Mesenchymal stem cell (in vitro differentiated cells and primary cell): ENCODE data around the gene FBXO31.

Source experiments
- DNase-seq: peaks from one replicate; pipeline ENCODE4 v3.0.0-alpha.2; 2013
- H2AFZ ChIP-seq: one replicate; pipeline ENCODE4 v1.6.1; 2013; ENCODE audit warnings: low read depth, mild to moderate bottlenecking, control low read depth, inconsistent platforms, low read length, moderate library complexity
- H2AK5ac ChIP-seq: 2 replicates; pipeline ENCODE4 v1.6.1; 2013; ENCODE audit warnings: low read length, moderate library complexity, mild to moderate bottlenecking, inconsistent platforms; ENCODE audit not compliant: severe bottlenecking
- H2BK120ac ChIP-seq: one replicate; pipeline ENCODE4 v1.6.1; 2013; ENCODE audit warnings: low read depth, mild to moderate bottlenecking, inconsistent platforms, low read length, moderate library complexity
- H2BK12ac ChIP-seq, 2 experiments: one replicate each; pipeline ENCODE4 v1.6.1; 2013; ENCODE audit warnings: inconsistent platforms in 2 of 2, low read length in 2 of 2, mild to moderate bottlenecking in 2 of 2, moderate library complexity in 2 of 2, control low read depth in 1 of 2
- H2BK15ac ChIP-seq: one replicate; pipeline ENCODE4 v1.6.1; 2013; ENCODE audit warnings: mild to moderate bottlenecking, low read depth, inconsistent platforms; ENCODE audit not compliant: poor library complexity, severe bottlenecking
- H2BK5ac ChIP-seq: 2 replicates; pipeline ENCODE4 v1.6.1; 2013; ENCODE audit warnings: low read depth, mild to moderate bottlenecking, low read length, control low read depth, inconsistent platforms; ENCODE audit not compliant: poor library complexity, severe bottlenecking
- H3K14ac ChIP-seq, 2 experiments: one replicate each; pipeline ENCODE4 v1.6.1; 2013; ENCODE audit warnings: inconsistent platforms in 2 of 2, low read length in 2 of 2, control low read depth in 1 of 2, mild to moderate bottlenecking in 1 of 2, moderate library complexity in 1 of 2
- H3K18ac ChIP-seq, 2 experiments: one replicate each; pipeline ENCODE4 v1.6.1; 2013; ENCODE audit warnings: inconsistent platforms in 2 of 2, low read length in 2 of 2, control low read depth in 1 of 2, low read depth in 1 of 2, mild to moderate bottlenecking in 1 of 2
- H3K23ac ChIP-seq, 2 experiments: one replicate each; pipeline ENCODE4 v1.6.1; 2013; ENCODE audit warnings: inconsistent platforms in 2 of 2, low read length in 2 of 2, mild to moderate bottlenecking in 2 of 2, moderate library complexity in 2 of 2, control low read depth in 1 of 2
- H3K27ac ChIP-seq: 2 replicates; pipeline ENCODE4 v1.5.1; 2013; ENCODE audit warnings: mild to moderate bottlenecking, moderate library complexity, low read length, control low read depth, inconsistent platforms; ENCODE audit not compliant: poor library complexity, severe bottlenecking
- H3K27me3 ChIP-seq, 2 experiments: 2 replicates each; pipeline versions ENCODE4 v1.6.1 to v1.7.0; 2013; ENCODE audit warnings: low read length in 2 of 2, mild to moderate bottlenecking in 2 of 2, moderate library complexity in 2 of 2, control low read depth in 1 of 2, inconsistent platforms in 1 of 2; ENCODE audit not compliant: control insufficient read depth in 1 of 2, insufficient read depth in 1 of 2
- H3K36me3 ChIP-seq, 2 experiments: 2 replicates each; pipeline versions ENCODE4 v1.6.1 to v1.7.0; 2013; ENCODE audit warnings: low read length in 2 of 2, control low read depth in 1 of 2, inconsistent platforms in 1 of 2, low read depth in 1 of 2, mild to moderate bottlenecking in 1 of 2; ENCODE audit not compliant: insufficient read depth in 2 of 2, control insufficient read depth in 1 of 2
- H3K4ac ChIP-seq, 2 experiments: one replicate each; pipeline ENCODE4 v1.6.1; 2013; ENCODE audit warnings: inconsistent platforms in 2 of 2, low read length in 2 of 2, mild to moderate bottlenecking in 2 of 2, moderate library complexity in 2 of 2, control low read depth in 1 of 2, low read depth in 1 of 2
- H3K4me1 ChIP-seq: 2 replicates; pipeline ENCODE4 v1.6.1; 2013; ENCODE audit warnings: low read depth, low read length, control low read depth; ENCODE audit not compliant: control insufficient read depth, insufficient read depth
- H3K4me2 ChIP-seq: 2 replicates; pipeline ENCODE4 v1.6.1; 2013; ENCODE audit warnings: low read length, mild to moderate bottlenecking, inconsistent platforms; ENCODE audit not compliant: poor library complexity, severe bottlenecking
- H3K4me3 ChIP-seq, 2 experiments: 2 replicates each; pipeline versions ENCODE4 v1.5.1 to v1.7.0; 2013; ENCODE audit warnings: low read length in 2 of 2, mild to moderate bottlenecking in 2 of 2, control low read depth in 1 of 2, low read depth in 1 of 2; ENCODE audit not compliant: insufficient read depth in 1 of 2
- H3K79me1 ChIP-seq: replicated peaks from 2 replicates; pipeline ENCODE4 v1.6.1; 2013; ENCODE audit warnings: mild to moderate bottlenecking, control low read depth, low read length, inconsistent platforms; ENCODE audit not compliant: poor library complexity, severe bottlenecking
- H3K9ac ChIP-seq: 2 replicates; pipeline ENCODE4 v1.7.0; 2013; ENCODE audit warnings: mild to moderate bottlenecking, low read length, moderate library complexity
- H3K9me3 ChIP-seq: 2 replicates; pipeline ENCODE4 v1.7.0; 2013; ENCODE audit warnings: mild to moderate bottlenecking, low read length; ENCODE audit not compliant: control insufficient read depth
- H4K8ac ChIP-seq: one replicate; pipeline ENCODE4 v1.6.1; 2013; ENCODE audit warnings: inconsistent platforms, mild to moderate bottlenecking, low read length, moderate library complexity
- H4K91ac ChIP-seq: one replicate; pipeline ENCODE4 v1.6.1; 2013; ENCODE audit warnings: mild to moderate bottlenecking, low read length, inconsistent platforms
- WGBS: methylation state at CpG from one replicate; pipeline ENCODE4 v1.1.7; 2013; ENCODE audit warnings: mixed read lengths; 5-methylcytosine and 5-hydroxymethylcytosine counted together

Gene FBXO31

GRCh38 chr16:87337262-87337771 is 46.3 kb downstream of the FBXO31 start:
- no peak overlapping the region for H4K8ac ChIP-seq

GRCh38 chr16:87336434-87337240 is 46.9 kb downstream of the FBXO31 start:
- Histone ChIP-seq H3K4me1 (peaks cover 6% of the 10 kb centered on the region), H3K27ac (no peak overlapping the region), H3K79me1 (peaks cover 42% of the 10 kb centered on the region), H2BK120ac (no peak overlapping the region), H3K18ac (no peak overlapping the region), H3K14ac (no peak overlapping the region), H2BK12ac (no peak overlapping the region), H2AFZ (no peak overlapping the region), H3K4ac (no peak overlapping the region), H3K9me3 (no peaks in the 10 kb centered on the region), H3K4me3 (no peak overlapping the region), H4K91ac (no peak overlapping the region), H3K4me2 (no peak overlapping the region), H3K23ac (no peak overlapping the region), H2BK5ac (no peak overlapping the region), H3K9ac (no peak overlapping the region), H2BK15ac (no peak overlapping the region), H3K36me3 (peaks cover 58 to 91% of the 10 kb centered on the region in 2 experiments), H3K27me3 (no peaks in the 10 kb centered on the region), H2AK5ac (no peak overlapping the region), H4K8ac (no peak overlapping the region)
- WGBS = 96% methylated on average over 19 of the region's 19 CpGs
- DNase-seq = no peak

More at GRCh38 chr16:87337262-87337771, 46.3 kb downstream of the FBXO31 start:
- no peak overlapping the region for H3K27ac ChIP-seq
- no peaks in the 10 kb centered on the region for H3K27me3 ChIP-seq
- no peak overlapping the region for H3K14ac ChIP-seq
- H3K4ac ChIP-seq = no peak overlapping the region
- no peak overlapping the region for H2BK120ac ChIP-seq
- H3K23ac ChIP-seq = no peak overlapping the region
- no peak overlapping the region for H2BK15ac ChIP-seq
- H2BK12ac ChIP-seq = no peak overlapping the region
- no peak overlapping the region for H3K4me3 ChIP-seq
- peaks cover 42% of the 10 kb centered on the region for H3K79me1 ChIP-seq
- H2BK5ac ChIP-seq = no peak overlapping the region
- H3K4me1 ChIP-seq = peaks cover 5% of the 10 kb centered on the region
- no peak overlapping the region for H3K9ac ChIP-seq
- peaks cover 64 to 91% of the 10 kb centered on the region in 2 experiments for H3K36me3 ChIP-seq
- H2AFZ ChIP-seq = no peak overlapping the region
- H4K91ac ChIP-seq = no peak overlapping the region
- no peak overlapping the region for H3K4me2 ChIP-seq
- H3K18ac ChIP-seq = no peak overlapping the region
- no peak for DNase-seq
- no peak overlapping the region for H2AK5ac ChIP-seq
- WGBS = 97% methylated on average over 14 of the region's 16 CpGs
- H3K9me3 ChIP-seq = no peaks in the 10 kb centered on the region

- Histone ChIP-seq H3K9me3 (no peaks in the 10 kb centered on the region), H3K4me2 (no peak overlapping the region), H4K8ac (no peak overlapping the region), H3K4me1 (peaks cover 6% of the 10 kb centered on the region), H3K4me3 (no peak overlapping the region), H3K14ac (no peak overlapping the region), H2BK120ac (no peak overlapping the region), H3K27ac (no peak overlapping the region), H3K4ac (no peak overlapping the region), H3K9ac (no peak overlapping the region), H2BK5ac (no peak overlapping the region), H3K18ac (no peak overlapping the region), H2AFZ (no peak overlapping the region), H2BK12ac (no peak overlapping the region), H3K36me3 (peaks cover 66 to 91% of the 10 kb centered on the region in 2 experiments), H3K79me1 (peaks cover 48% of the 10 kb centered on the region), H4K91ac (no peak overlapping the region), H3K23ac (no peak overlapping the region), H2BK15ac (no peak overlapping the region), H2AK5ac (no peak overlapping the region), H3K27me3 (no peaks in the 10 kb centered on the region)
- 91% methylated on average over 17 of the region's 19 CpGs for WGBS
- DNase-seq = no peak
These were observed 47.7 kb downstream of the FBXO31 start for GRCh38 chr16:87335625-87336433.
